ENCODE data around the gene SKP1.

SKP1 gene

GRCh38 chr5:134111741-134112647, 64.8 kb downstream of the SKP1 start:
- DNase-seq = no peak

- no peak for DNase-seq
Measured at GRCh38 chr5:134110382-134110781, 66.4 kb downstream of the SKP1 start.

GRCh38 chr5:134107779-134108178, 69.0 kb downstream of the SKP1 start:
- no peak for DNase-seq

GRCh38 chr5:134106991-134107701, 69.6 kb downstream of the SKP1 start:
- DNase-seq = no peak

GRCh38 chr5:134103998-134104654, 72.6 kb downstream of the SKP1 start:
- no peak for DNase-seq

GRCh38 chr5:134103397-134103796, 73.4 kb downstream of the SKP1 start:
- no peak for DNase-seq

- peak; percentile 71 for DNase-seq
Measured at GRCh38 chr5:134101686-134102439, 74.9 kb downstream of the SKP1 start.

- peak; percentile 84 for DNase-seq
Measured at GRCh38 chr5:134100283-134101091, 76.3 kb downstream of the SKP1 start.

GRCh38 chr5:134099939-134100282, 76.8 kb downstream of the SKP1 start:
- no peak for DNase-seq

GRCh38 chr5:134099288-134099872, 77.4 kb downstream of the SKP1 start:
- DNase-seq = no peak

Measured in CD4-positive, alpha-beta T cell treated with Interleukin-15 for 1 hour (primary cell).